Hematopoietic multipotent progenitor cell treated with erythropoietin and hydrocortisone succinate and interleukin-3 and kit ligand, for 6 days (in vitro differentiated cells): ENCODE results near the gene USH1C.

Source experiments
- DNase-seq: peaks from one replicate; pipeline ENCODE4 v3.0.0-alpha.2; 2015

USH1C gene

DNA sequence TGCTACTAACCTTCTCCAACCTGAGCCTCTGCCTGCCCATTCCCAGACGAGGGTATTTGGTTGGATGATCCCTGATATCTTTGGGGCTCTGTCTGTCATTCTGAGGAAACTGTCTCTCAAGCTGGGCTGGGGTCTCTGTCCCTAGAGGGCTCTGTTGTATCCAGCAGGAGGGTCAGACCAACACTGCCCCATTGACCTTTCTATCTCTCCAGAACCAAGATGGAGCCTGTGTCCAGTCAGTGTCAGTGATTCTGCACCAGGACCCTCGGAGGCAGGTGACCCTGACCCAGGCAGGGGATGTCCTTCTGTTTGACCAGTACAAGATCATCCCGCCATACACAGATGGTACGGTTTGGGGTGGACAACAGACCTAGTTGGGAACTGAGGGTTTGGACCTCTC, 24.7 kb upstream of the USH1C start:
- DNase-seq = no peak

GRCh38 chr11:17564687-17565042, 20.4 kb upstream of the USH1C start:
- peak; percentile 31 for DNase-seq

DNA sequence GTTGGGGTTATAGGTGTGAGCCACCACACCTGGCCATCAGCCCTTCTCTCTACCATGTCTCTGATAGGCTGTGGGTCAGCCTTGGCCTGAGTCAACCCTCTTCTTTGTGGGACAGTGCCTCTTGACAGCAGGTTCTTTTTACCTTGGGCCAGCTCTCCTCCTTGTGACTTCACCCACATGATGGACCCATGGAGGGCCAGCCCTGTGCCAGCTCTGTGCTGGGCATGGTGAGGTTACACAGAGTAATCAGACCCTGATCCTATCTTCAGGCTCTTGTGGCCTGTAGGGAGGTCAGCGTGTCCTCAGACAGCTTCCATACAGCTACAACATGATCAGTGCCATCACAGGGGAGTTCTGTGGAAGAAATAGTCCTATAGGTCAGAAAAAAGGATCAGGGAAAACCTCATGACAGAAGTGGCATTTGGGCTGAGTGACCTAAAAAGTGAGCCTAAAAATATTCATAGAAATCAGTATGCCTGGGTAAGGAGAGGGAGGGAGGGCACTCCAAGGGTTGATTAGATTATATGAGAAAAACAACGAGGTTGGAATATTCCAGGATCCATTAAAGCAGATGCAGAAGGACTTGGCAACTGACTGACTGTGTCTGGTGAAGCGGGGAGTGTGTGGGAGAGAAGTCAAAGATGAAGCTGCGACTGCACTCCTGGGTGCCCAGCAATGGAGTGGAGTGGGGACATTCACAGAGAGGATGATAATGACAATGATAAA, 19.9 kb upstream of the USH1C start:
- no peak for DNase-seq

GRCh38 chr11:17563231-17563646, 19.0 kb upstream of the USH1C start:
- peak; percentile 26 for DNase-seq

GRCh38 chr11:17561526-17561925, 17.3 kb upstream of the USH1C start:
- no peak for DNase-seq

GRCh38 chr11:17561111-17561415, 16.8 kb upstream of the USH1C start:
- no peak for DNase-seq

- no peak for DNase-seq
Measured at GRCh38 chr11:17560281-17561110, 16.3 kb upstream of the USH1C start.

GRCh38 chr11:17559341-17560087, 15.3 kb upstream of the USH1C start:
- no peak for DNase-seq

- DNase-seq = no peak
Measured at GRCh38 chr11:17558916-17559315, 14.7 kb upstream of the USH1C start.

GRCh38 chr11:17558025-17558780, 14.0 kb upstream of the USH1C start:
- DNase-seq = no peak

- no peak for DNase-seq
Measured at GRCh38 chr11:17556999-17557398, 12.8 kb upstream of the USH1C start.

GRCh38 chr11:17554487-17554886, 10.3 kb upstream of the USH1C start:
- peak; percentile 32 for DNase-seq

DNA sequence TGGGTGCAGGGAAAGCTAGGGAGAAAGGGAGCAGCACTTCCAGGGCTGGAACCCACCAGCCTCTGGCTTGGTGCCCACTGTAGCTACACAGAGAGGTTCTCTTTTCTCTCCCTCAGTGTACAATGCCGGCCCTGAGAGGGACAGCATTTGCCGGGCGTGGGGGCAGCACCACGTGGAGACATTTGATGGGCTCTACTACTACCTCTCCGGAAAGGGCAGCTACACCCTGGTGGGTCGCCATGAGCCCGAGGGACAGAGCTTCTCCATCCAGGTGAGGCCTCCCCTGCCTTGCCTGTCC, 9.0 kb upstream of the USH1C start:
- no peak for DNase-seq

DNA sequence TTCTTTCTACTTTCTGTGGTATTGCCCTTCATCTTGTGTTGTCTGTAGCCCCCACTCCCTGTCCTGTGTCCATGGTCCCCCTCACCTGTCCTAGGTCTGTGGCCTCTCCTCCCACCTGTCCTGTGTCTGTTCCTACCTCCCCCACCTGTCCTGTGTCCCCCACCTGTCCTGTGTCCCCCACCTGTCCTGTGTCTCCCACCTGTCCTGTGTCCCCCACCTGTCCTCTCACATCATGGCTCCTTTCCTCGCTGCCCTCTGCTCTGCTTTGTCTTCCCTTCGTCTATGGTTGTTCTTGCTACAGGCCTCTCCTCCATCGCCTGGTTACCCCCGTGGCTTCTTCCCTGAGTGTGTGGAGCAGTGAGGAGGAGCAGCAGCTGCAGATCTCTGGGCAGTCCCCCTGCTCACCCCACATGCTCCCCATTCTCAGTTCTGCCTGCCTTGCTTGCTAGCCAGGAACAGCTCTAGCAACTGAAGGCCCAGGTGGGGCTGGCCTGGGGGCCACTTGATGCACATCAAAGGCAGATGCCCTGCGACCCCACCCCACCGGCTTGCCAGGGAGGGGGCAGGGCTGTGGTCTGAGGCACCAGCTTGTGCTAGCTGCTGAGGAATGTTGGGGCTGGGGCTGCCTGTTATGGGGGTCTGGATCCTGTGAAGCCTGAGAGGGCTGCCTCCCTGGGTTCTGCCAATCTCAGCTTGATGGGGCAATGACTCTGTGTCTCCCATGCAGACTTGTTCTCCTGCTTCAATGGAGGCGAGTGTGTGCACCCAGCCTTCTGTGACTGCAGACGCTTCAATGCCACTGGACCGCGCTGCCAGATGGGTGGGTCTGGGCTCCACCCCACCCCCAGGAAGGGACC, 8.4 kb upstream of the USH1C start:
- no peak for DNase-seq

- no peak for DNase-seq
Measured at GRCh38 chr11:17552041-17552355, 7.8 kb upstream of the USH1C start.

DNA sequence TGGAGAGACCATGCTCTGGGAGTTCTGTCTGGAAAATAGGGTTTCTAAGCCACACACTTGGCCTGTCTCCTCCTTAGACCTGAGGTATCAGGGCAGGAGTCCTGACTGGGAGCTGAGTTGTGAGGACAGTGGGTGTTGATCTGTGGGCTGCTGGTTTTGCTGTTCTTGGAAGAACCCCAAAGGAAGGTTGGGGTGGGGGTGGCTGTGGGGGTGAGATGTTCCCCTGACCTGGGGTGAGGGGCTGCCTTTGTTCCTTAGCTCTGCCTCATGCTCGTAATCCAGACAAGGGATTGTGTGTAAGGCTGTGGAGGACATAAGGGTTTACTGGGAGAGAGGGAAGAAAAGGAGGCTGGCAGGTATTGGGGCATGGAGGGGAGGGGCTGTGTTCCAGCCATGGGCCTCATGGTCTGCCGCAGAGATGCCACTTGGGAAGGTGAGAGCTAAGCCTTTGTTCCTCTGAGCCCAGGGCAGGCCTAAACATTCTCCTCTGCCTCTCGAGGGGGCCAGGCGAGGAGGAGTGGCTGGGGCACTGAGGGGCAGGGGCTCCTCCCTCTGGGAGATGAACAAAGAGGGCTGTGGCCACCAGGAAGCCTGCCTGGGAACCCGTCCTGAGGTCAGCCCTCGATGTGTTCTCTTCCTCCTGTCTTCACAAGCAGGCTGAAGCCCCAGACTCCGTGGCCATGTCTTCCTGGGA, 7.3 kb upstream of the USH1C start:
- no peak for DNase-seq

DNA sequence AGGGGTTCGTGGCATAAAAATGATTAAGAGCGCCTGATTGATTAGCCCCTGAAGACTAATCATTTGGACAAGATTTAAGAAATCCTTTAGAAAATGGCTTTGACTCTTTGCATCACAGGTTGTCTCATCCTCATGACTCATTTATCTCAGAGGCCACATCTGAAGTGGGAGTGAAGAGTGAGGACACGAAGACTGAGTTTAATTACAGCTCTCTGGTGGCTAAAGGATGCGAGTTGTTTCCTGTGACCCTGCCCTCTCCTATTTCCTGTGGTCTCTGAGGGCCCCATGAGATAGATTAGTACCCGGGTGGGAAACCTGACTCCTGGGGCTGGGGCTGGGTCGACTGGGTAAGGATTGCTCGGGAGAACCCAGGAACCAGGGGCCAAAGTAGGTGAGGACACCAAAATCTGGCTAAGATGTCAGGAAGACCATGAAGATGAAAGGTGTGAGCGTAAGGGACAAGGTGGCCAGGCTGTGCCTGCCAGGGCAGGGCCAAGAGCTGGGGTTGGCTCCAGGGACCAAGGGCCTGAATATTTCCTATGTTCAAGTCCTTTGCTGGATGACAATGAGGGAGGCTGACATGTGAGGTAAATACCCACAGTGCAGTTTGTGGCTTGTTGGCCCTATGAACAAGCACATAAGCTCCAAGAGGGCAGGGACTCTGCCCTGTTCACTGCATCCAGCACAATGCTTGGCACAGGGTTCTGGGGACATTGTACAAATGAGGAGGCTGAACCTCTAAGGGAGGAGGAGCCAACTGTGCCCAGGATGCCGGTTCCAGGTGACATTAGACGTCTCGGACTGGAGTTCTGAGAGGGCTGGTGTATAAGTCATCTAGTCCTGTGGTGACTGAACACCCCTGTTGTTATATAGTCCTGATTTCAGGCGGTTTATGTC, 6.5 kb upstream of the USH1C start:
- no peak for DNase-seq

DNA sequence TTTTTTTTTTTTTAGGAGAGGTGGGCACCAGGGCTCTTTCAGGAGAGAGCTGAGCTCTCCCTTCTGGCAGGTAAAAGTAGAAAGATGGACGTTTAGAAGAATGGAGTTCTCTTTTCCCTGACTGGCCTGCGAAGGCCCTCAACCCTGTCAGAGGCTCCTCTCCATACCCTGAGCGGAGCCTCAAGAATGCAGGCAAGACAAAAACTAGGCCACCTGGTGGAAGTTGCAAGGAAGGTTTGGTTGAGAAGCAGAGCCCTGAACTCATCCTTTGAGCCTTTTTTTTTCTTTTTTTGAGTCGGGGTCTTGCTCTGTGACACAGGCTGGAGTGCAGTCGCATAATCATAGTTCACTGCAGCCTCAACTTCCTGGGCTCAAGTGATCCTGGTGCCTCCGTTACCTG, 4.2 kb upstream of the USH1C start:
- no peak for DNase-seq

GRCh38 chr11:17547932-17548331, 3.7 kb upstream of the USH1C start:
- no peak for DNase-seq

DNA sequence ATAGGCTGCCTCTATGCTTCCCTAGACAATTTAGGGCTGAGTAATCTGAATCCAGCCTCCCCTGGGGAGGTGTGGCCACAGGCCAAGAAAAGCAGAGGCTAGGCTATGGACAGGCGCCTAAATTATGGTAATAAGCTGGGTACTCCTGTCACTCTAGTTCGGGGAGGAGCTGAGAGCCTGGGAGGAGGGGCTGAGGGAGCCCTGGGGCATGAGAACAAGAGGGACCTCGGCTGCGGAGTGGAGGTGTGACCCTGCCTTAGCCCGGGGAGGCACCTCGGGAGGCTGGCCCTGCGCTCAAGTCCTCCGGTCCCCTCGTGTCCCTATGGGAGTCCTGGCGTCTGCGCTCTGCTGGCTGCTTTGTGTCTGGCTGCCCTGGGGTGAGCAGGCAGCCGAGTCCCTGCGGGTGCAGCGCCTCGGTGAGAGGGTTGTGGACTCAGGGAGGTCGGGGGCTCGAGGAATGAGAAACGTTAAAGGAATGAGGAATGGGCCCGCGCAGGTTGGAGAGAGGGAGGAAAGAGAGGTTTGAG, 2.9 kb upstream of the USH1C start, which contains the start of gene OTOG:
Gene OTOG, plus strand, starts transcription at position 209 of the 527 bp plus-strand sequence. Its CDS starts 114 bp downstream, at position 323.
- no peak for DNase-seq
